ENCODE data around the gene TMPRSS7. TPM values are rescaled to one million over a fixed set of nuclear protein-coding genes. Genes with fewer than 3 reads are reported as not detected.
"Not testable (repeated sequence)": the region's sequence is repeated elsewhere in the genome, so short reads cannot be mapped to it uniquely, and the experiment has no call there.

The TMPRSS7 gene
- total RNA-seq, 1 donor from 2014 or later, result not detected

GRCh38 chr3:112027142-112027541 is 7.4 kb upstream of the TMPRSS7 start:
- Mint-ChIP-seq H3K4me3 (ENCODE audit: low read depth) (no peak overlapping the region), H3K4me1 (ENCODE audit: low read depth) (no peaks in the 10 kb centered on the region), H3K36me3 (ENCODE audit: insufficient read depth) (no peaks in the 10 kb centered on the region), H3K27ac (no peak overlapping the region), H3K9me3 (ENCODE audit: low read depth) (peaks cover under 1% of the 10 kb centered on the region), H3K27me3 (no peaks in the 10 kb centered on the region)
- DNase-seq (ENCODE audit: low spot score, unreplicated experiment), result no peak
- TF ChIP-seq CTCF (IDR thresholded peaks at IDR 0.05; ENCODE audit: unreplicated experiment), result no peak

- TF ChIP-seq CTCF (IDR thresholded peaks at IDR 0.05; ENCODE audit: unreplicated experiment), result no peak
- Mint-ChIP-seq H3K4me1 (ENCODE audit: low read depth) (peaks cover 1% of the 10 kb centered on the region), H3K27me3 (no peaks in the 10 kb centered on the region), H3K27ac (no peak overlapping the region), H3K36me3 (ENCODE audit: insufficient read depth) (no peaks in the 10 kb centered on the region), H3K9me3 (ENCODE audit: low read depth) (no peaks in the 10 kb centered on the region), H3K4me3 (ENCODE audit: low read depth) (no peak overlapping the region)
- no peak for DNase-seq (ENCODE audit: low spot score, unreplicated experiment)
Measured at GRCh38 chr3:112027826-112028225, 6.7 kb upstream of the TMPRSS7 start.

GRCh38 chr3:112030901-112031300 is 3.6 kb upstream of the TMPRSS7 start:
- DNase-seq (ENCODE audit: low spot score, unreplicated experiment), result no peak

GRCh38 chr3:112032098-112032731 is 2.3 kb upstream of the TMPRSS7 start:
- H3K27ac Mint-ChIP-seq, result no peak overlapping the region
- H3K27me3 Mint-ChIP-seq, result no peaks in the 10 kb centered on the region
- no peak overlapping the region for H3K4me3 Mint-ChIP-seq (ENCODE audit: low read depth)
- no peaks in the 10 kb centered on the region for H3K36me3 Mint-ChIP-seq (ENCODE audit: insufficient read depth)
- no peak for DNase-seq (ENCODE audit: low spot score, unreplicated experiment)
- H3K9me3 Mint-ChIP-seq (ENCODE audit: low read depth), result no peaks in the 10 kb centered on the region
- TF ChIP-seq CTCF (IDR thresholded peaks at IDR 0.05; ENCODE audit: unreplicated experiment), result no peak
- peaks cover 1% of the 10 kb centered on the region for H3K4me1 Mint-ChIP-seq (ENCODE audit: low read depth)

More at GRCh38 chr3:112030901-112031300, 3.6 kb upstream of the TMPRSS7 start:
- Mint-ChIP-seq H3K4me3 (ENCODE audit: low read depth) (no peak overlapping the region), H3K27me3 (no peaks in the 10 kb centered on the region), H3K4me1 (ENCODE audit: low read depth) (peaks cover 1% of the 10 kb centered on the region), H3K9me3 (ENCODE audit: low read depth) (no peaks in the 10 kb centered on the region), H3K36me3 (ENCODE audit: insufficient read depth) (no peaks in the 10 kb centered on the region), H3K27ac (no peak overlapping the region)
- no peak for TF ChIP-seq CTCF (IDR thresholded peaks at IDR 0.05; ENCODE audit: unreplicated experiment)

- no peak for DNase-seq (ENCODE audit: low spot score, unreplicated experiment)
- Mint-ChIP-seq H3K27ac (no peak overlapping the region), H3K4me1 (ENCODE audit: low read depth) (peaks cover 1% of the 10 kb centered on the region), H3K27me3 (no peaks in the 10 kb centered on the region), H3K4me3 (ENCODE audit: low read depth) (no peak overlapping the region), H3K36me3 (ENCODE audit: insufficient read depth) (peaks cover 1% of the 10 kb centered on the region), H3K9me3 (ENCODE audit: low read depth) (peaks cover 4% of the 10 kb centered on the region)
- TF ChIP-seq CTCF (IDR thresholded peaks at IDR 0.05; ENCODE audit: unreplicated experiment), result no peak
Measured at GRCh38 chr3:112035241-112035640, 705 bp downstream of the TMPRSS7 start.

- H3K4me1 Mint-ChIP-seq (ENCODE audit: low read depth); H3K4me3 Mint-ChIP-seq (ENCODE audit: low read depth); H3K9me3 Mint-ChIP-seq (ENCODE audit: low read depth); H3K36me3 Mint-ChIP-seq (ENCODE audit: insufficient read depth); H3K27me3 Mint-ChIP-seq; H3K27ac Mint-ChIP-seq; DNase-seq (ENCODE audit: low spot score, unreplicated experiment): not testable (repeated sequence)
Measured at GRCh38 chr3:112037194-112037593, 2.7 kb downstream of the TMPRSS7 start.
